A549 treated with AZD9567 at 1 μM for 4 hours (cell line): Measurements from ENCODE around the gene ZWINT. TPM values are rescaled to one million over a fixed set of nuclear protein-coding genes. Genes with fewer than 3 reads are reported as not detected.

Source experiments
- total RNA-seq: library from RNA; stranded (reverse); fragments of 200-300 nt; extraction: Qiagen RNA extraction; gene quantifications from 5 replicates; pipeline ENCODE4 v1.2.3, GENCODE V29; 2022; ENCODE audit not compliant: insufficient read depth

ZWINT gene, protein sequence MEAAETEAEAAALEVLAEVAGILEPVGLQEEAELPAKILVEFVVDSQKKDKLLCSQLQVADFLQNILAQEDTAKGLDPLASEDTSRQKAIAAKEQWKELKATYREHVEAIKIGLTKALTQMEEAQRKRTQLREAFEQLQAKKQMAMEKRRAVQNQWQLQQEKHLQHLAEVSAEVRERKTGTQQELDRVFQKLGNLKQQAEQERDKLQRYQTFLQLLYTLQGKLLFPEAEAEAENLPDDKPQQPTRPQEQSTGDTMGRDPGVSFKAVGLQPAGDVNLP
- 79.1 to 89.7 TPM (median 85.0 TPM) in 5 replicates for total RNA-seq

DNA sequence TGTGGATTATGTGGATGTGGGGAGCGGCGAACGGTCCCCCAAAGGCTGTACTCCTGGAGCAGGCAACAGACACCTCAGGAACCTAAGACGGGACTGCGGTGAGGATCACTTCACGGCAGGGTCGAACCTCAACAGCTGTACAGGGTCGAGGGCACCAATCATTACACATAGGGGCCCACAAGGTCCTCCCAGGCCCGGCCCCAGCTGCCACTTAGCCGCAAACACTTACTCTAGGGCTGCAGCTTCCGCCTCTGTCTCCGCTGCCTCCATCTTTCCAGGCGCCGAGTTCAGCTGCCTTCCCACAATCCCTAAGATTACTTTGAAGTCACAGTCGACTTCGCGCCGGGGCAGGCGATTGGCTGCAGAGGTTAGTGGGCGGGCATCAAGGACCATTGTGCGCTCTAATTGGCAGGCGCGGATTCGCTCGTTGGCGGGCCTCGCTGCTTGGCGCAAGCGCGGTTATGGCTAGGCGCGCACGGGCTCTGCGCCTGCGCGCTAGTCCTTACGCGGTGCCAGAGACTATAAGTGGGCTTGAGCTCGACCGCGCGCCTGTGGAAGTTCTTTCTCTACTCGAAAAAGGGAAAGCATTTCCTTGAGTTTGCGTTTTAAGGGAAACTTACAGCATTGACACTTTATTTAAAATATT is at the start of gene ZWINT:
Gene ZWINT, minus strand, starts transcription at position 293 of the 646 bp plus-strand sequence. Its CDS starts 23 bp downstream, at position 270.

